DND-41 (cell line): ENCODE data around the gene BIN2.

Source experiments
- CTCF ChIP-seq: IDR thresholded peaks from 2 replicates; pipeline ENCODE4 v1.5.1; 2012; ENCODE audit warnings: borderline replicate concordance, low read length, moderate library complexity, mild to moderate bottlenecking; ENCODE audit not compliant: poor library complexity, severe bottlenecking; ENCODE audit errors: extremely low read depth
- EZH2 ChIP-seq: IDR thresholded peaks from 3 replicates; pipeline ENCODE4 v1.6.1; 2012; ENCODE audit warnings: borderline replicate concordance, low read depth, mild to moderate bottlenecking, moderate library complexity, low read length, inconsistent platforms; ENCODE audit not compliant: severe bottlenecking

- TF ChIP-seq CTCF = no peak
- TF ChIP-seq EZH2 = no peak
Observed at GRCh38 chr12:51242876-51243275, 81.1 kb downstream of the BIN2 start.
